ENCODE results near the gene WDTC1. TPM values are rescaled to one million over a fixed set of nuclear protein-coding genes. Genes with fewer than 3 reads are reported as not detected.

Gene WDTC1
- total RNA-seq, 1 experiment from 2014 or later = 26.6 TPM

- Histone ChIP-seq H3K4me1 (ENCODE audit: control insufficient read depth in 1 of 2, insufficient read depth in 2 of 2, low read length in 2 of 2) (peaks cover 0 to 7% of the 10 kb centered on the region in 2 experiments; a peak in 1 of 4 replicates), H3K4me2 (ENCODE audit: low read length) (no peak overlapping the region), H3K27ac (ENCODE audit: low read depth, low read length) (no peak overlapping the region), H4K20me1 (ENCODE audit: insufficient read depth) (no peaks in the 10 kb centered on the region), H3K9me3 (ENCODE audit: control insufficient read depth in 1 of 2, insufficient read depth in 1 of 2, low read depth in 1 of 2, low read length in 2 of 2) (no peaks in the 10 kb centered on the region), H3K9ac (ENCODE audit: low read length) (no peak overlapping the region), H3K36me3 (ENCODE audit: control insufficient read depth in 1 of 2, insufficient read depth in 2 of 2, low read length in 2 of 2) (no peaks in the 10 kb centered on the region), H3K4me3 (replicated peaks in 1 of 2; ENCODE audit: low read depth in 1 of 2, low read length in 2 of 2) (no peak overlapping the region), H3K9me2 (ENCODE audit: insufficient read depth) (no peaks in the 10 kb centered on the region), H2AFZ (ENCODE audit: low read depth, low read length, poor library complexity, severe bottlenecking) (no peak overlapping the region), H3K27me3 (ENCODE audit: insufficient read depth, low read length) (no peaks in the 10 kb centered on the region), H3K79me2 (ENCODE audit: insufficient read depth, low read length) (no peaks in the 10 kb centered on the region)
- ATAC-seq (no peak), DNase-seq (ENCODE audit: low read depth, low spot score) (no peak)
- ChIA-PET CTCF (interaction anchor here (0.6 kb wide), 1 partner anchor 1283 kb away, joined by 3 read pairs; no protein-coding TSS in a partner anchor), RAD21 (ENCODE audit: low non-redundant PET in 1 of 2, low total read pairs in 2 of 2, uncharacterized antibody in 2 of 2, unreplicated experiment in 2 of 2) (interaction anchor here in 1 of 2 experiments (0.6 kb wide), 1 partner anchor 27 kb away, joined by 4 read pairs; no protein-coding TSS in a partner anchor), POLR2A (no interaction called here)
- intact Hi-C loops (cut with micrococcal nuclease) = no loop called here
- TF ChIP-seq JUND (IDR thresholded peaks at IDR 0.05) (no peak), YY1 (IDR thresholded peaks at IDR 0.05; ENCODE audit: extremely low read depth, insufficient replicate concordance, low read depth, low read length) (no peak), MAX (IDR thresholded peaks at IDR 0.05) (no peak), POLR2A (IDR thresholded peaks at IDR 0.05; ENCODE audit: borderline replicate concordance, extremely low read depth, insufficient read depth, insufficient read length) (no peak), ATF3 (IDR thresholded peaks at IDR 0.05) (no peak), ZFX (IDR thresholded peaks at IDR 0.05) (no peak), REST (IDR thresholded peaks at IDR 0.05; ENCODE audit: low read depth) (no peak), EGR1 (IDR thresholded peaks at IDR 0.05; ENCODE audit: low read depth) (no peak), SIN3A (IDR thresholded peaks at IDR 0.05; ENCODE audit: low read depth) (no peak)
- BruUV-seq (replicated peaks) = no TSS peak
Observed at GRCh38 chr1:27258598-27258997, 24.2 kb downstream of the WDTC1 start.

Data from HCT116 (cell line).